Panc1 (cell line): ENCODE results near the gene MRPL38. TPM values are rescaled to one million over a fixed set of nuclear protein-coding genes. Genes with fewer than 3 reads are reported as not detected.
A peak's percentile ranks its signal among the peaks of the same experiment; 100 is the strongest.

Source experiments
- ATAC-seq: fragments of 200-7000 bp; cut with Tn5 transposase; 2 replicates; pipeline ENCODE4 v1.9.1; 2020; ENCODE audit warnings: mild to moderate bottlenecking, moderate library complexity
- BruUV-seq: library from RNA; stranded (reverse); fragments of 400-500 nt; replicated peaks from 2 replicates; lab custom pipeline; 2021; lab: Mats Ljungman, UMichigan
- CTCF ChIA-PET: fragments of 300-600 bp; sonication (Branson Sonifier 250); formaldehyde crosslinking; loops from one replicate; lab custom pipeline; 2022; ENCODE audit warnings: antibody characterized with exemption; lab: Charles Lee
- POLR2A ChIA-PET: fragments of 300-600 bp; sonication (Branson Sonifier 250); formaldehyde crosslinking; loops from one replicate; lab custom pipeline; 2022; ENCODE audit warnings: antibody characterized with exemption; lab: Charles Lee
- DNase-seq: peaks from one replicate; pipeline ENCODE4 v3.0.0-alpha.2; 2010; ENCODE audit warnings: low read depth, low spot score
- H3K27ac ChIP-seq: 2 replicates; pipeline ENCODE4 v1.5.1; 2011; ENCODE audit warnings: mild to moderate bottlenecking, low read length, inconsistent platforms
- H3K27me3 ChIP-seq: fragments of 200-500 bp; sonication (Bioruptor generic); 2 replicates; pipeline ENCODE4 v1.6.0; 2014; ENCODE audit warnings: low read length, inconsistent platforms; ENCODE audit not compliant: control insufficient read depth, insufficient read depth
- H3K36me3 ChIP-seq: fragments of 200-500 bp; sonication (Bioruptor generic); 2 replicates; pipeline ENCODE4 v1.5.1; 2014; ENCODE audit warnings: inconsistent platforms, mild to moderate bottlenecking, low read length, moderate library complexity; ENCODE audit not compliant: control insufficient read depth, insufficient read depth
- H3K4me1 ChIP-seq: 2 replicates; pipeline ENCODE4 v1.5.1; 2011; ENCODE audit warnings: inconsistent platforms, mild to moderate bottlenecking, low read length, moderate library complexity; ENCODE audit not compliant: control insufficient read depth, insufficient read depth
- H3K4me3 ChIP-seq, 2 experiments: 2 replicates each; pipeline ENCODE4 v1.5.1; 2011 to 2012; ENCODE audit warnings: low read depth in 2 of 2, low read length in 2 of 2, mild to moderate bottlenecking in 2 of 2, inconsistent platforms in 1 of 2, moderate library complexity in 1 of 2
- H3K9me3 ChIP-seq: fragments of 200-500 bp; sonication (Bioruptor generic); 2 replicates; pipeline ENCODE4 v1.5.1; 2014; ENCODE audit warnings: low read depth, mild to moderate bottlenecking, inconsistent platforms, low read length, moderate library complexity; ENCODE audit not compliant: control insufficient read depth, insufficient read depth
- POLR2AphosphoS5 ChIP-seq: IDR thresholded peaks from 2 replicates; pipeline ENCODE4 v1.6.1; 2012; ENCODE audit warnings: mild to moderate bottlenecking, low read depth, low read length, moderate library complexity
- SIN3A ChIP-seq: IDR thresholded peaks from 2 replicates; pipeline ENCODE4 v1.6.1; 2012; ENCODE audit warnings: low read depth, mild to moderate bottlenecking, low read length, moderate library complexity, borderline replicate concordance; ENCODE audit not compliant: insufficient read depth
- TCF7L2 ChIP-seq: IDR thresholded peaks from 2 replicates; pipeline ENCODE4 v1.6.1; 2011; ENCODE audit warnings: mild to moderate bottlenecking, low read depth, low read length, inconsistent platforms
- in situ Hi-C: cut with HindIII; loops from 2 replicates; pipeline ENCODE4 v1.10.0; 2016; ENCODE audit warnings: low sequenced_read_pairs, low pct_unique_long_range_greater_than_20kb
- intact Hi-C: fragments of 100-400 bp; cut with micrococcal nuclease; formaldehyde crosslinking; loops from one replicate; pipeline ENCODE4 v1.10.0; 2022; ENCODE audit not compliant: unreplicated experiment
- total RNA-seq: library from RNA; stranded (reverse); gene quantifications from one replicate; pipeline ENCODE4 v1.2.1, GENCODE V29; 2021; ENCODE audit not compliant: unreplicated experiment
- TF ChIP-seq, protein P1 (sequence below): fragments of 450-650 bp; IDR thresholded peaks from 2 replicates; pipeline ENCODE4 v1.5.1; 2017; ENCODE audit warnings: mild to moderate bottlenecking
- TF ChIP-seq, protein P2 (sequence below), 2 experiments: IDR thresholded peaks; 2 replicates each; pipeline ENCODE4 v1.6.1; 2011 to 2012; ENCODE audit warnings: low read depth in 2 of 2, control low read depth in 1 of 2, low read length in 1 of 2, mild to moderate bottlenecking in 1 of 2, moderate library complexity in 1 of 2; ENCODE audit not compliant: insufficient read depth in 1 of 2

MRPL38 gene
- total RNA-seq, 1 experiment from 2014 or later = 165 TPM

DNA sequence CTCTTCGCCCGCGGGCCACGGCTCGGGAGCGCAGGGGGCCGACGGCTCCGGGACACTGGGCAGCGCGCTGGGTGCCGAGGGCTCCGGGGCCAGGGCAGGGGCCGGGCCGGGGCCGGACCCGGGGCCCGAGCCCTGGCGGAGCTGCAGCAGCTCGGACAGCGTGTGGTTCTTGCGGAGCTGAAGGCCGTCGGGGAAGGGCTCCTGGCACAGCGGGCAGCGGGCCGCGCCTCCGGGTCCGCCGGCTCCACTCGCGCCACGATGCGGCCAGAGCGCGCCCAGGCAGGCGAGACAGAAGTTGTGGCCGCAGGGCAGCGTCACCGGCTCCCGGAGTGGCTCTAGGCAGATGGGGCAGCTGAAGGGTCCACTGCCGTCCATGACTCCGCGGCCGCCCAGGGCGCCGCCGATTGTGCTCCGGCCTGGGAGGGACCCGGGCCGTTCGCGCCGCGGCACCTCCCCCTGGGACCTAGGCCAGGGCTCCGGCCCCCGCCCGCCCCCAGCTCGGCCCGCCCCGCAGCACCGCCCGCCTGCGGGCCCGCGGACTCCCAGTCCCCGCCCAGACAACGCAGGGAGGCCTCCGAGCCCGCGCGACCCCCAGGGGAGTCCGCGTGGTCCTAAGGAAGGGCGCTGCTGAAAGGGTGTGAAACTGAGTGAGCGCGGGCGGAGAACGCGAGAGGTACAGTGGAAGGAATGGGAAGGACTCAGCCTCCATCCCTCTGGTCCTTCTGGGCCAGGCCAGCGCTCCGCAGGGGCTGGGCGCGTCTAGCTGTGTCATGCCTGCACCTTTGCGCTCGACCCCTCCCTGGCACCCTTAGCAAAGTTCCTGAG is 26.3 kb downstream of the MRPL38 start, which contains the start of gene TRIM47:
Gene TRIM47, minus strand, starts transcription at position 408 of the 825 bp plus-strand sequence. Its CDS starts 33 bp downstream, at position 375.
- ChIA-PET CTCF (interaction anchor here (0.6 to 1.1 kb wide), 7 partner anchors 17 to 247 kb away, joined by 3 to 7 read pairs (median 4); no protein-coding TSS in a partner anchor), POLR2A (interaction anchor here (0.5 to 1.1 kb wide), 6 partner anchors 12 to 302 kb away, joined by 3 to 16 read pairs (median 4); no protein-coding TSS in a partner anchor)
- DNase-seq = no peak
- peak within 1 kb of the TSS; percentile 88 for H3K27ac ChIP-seq
- H3K36me3 ChIP-seq = no peaks in the 10 kb centered on the region; the same call in 1 of the 2 replicates
- in situ Hi-C loops = no loop called here
- intact Hi-C loops = no loop called here
- ATAC-seq = peak; percentile 78
- peak within 1 kb of the TSS; percentile 76 to 82 for H3K4me3 ChIP-seq
- BruUV-seq = TSS peak; percentile 76
- H3K9me3 ChIP-seq = no peaks in the 10 kb centered on the region
- TF ChIP-seq SIN3A (peak; percentile 83), POLR2AphosphoS5 (peak; percentile 80), TCF7L2 (no peak)
- TF ChIP-seq, protein P1, sequence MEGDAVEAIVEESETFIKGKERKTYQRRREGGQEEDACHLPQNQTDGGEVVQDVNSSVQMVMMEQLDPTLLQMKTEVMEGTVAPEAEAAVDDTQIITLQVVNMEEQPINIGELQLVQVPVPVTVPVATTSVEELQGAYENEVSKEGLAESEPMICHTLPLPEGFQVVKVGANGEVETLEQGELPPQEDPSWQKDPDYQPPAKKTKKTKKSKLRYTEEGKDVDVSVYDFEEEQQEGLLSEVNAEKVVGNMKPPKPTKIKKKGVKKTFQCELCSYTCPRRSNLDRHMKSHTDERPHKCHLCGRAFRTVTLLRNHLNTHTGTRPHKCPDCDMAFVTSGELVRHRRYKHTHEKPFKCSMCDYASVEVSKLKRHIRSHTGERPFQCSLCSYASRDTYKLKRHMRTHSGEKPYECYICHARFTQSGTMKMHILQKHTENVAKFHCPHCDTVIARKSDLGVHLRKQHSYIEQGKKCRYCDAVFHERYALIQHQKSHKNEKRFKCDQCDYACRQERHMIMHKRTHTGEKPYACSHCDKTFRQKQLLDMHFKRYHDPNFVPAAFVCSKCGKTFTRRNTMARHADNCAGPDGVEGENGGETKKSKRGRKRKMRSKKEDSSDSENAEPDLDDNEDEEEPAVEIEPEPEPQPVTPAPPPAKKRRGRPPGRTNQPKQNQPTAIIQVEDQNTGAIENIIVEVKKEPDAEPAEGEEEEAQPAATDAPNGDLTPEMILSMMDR = no peak
- TF ChIP-seq, protein P2, sequence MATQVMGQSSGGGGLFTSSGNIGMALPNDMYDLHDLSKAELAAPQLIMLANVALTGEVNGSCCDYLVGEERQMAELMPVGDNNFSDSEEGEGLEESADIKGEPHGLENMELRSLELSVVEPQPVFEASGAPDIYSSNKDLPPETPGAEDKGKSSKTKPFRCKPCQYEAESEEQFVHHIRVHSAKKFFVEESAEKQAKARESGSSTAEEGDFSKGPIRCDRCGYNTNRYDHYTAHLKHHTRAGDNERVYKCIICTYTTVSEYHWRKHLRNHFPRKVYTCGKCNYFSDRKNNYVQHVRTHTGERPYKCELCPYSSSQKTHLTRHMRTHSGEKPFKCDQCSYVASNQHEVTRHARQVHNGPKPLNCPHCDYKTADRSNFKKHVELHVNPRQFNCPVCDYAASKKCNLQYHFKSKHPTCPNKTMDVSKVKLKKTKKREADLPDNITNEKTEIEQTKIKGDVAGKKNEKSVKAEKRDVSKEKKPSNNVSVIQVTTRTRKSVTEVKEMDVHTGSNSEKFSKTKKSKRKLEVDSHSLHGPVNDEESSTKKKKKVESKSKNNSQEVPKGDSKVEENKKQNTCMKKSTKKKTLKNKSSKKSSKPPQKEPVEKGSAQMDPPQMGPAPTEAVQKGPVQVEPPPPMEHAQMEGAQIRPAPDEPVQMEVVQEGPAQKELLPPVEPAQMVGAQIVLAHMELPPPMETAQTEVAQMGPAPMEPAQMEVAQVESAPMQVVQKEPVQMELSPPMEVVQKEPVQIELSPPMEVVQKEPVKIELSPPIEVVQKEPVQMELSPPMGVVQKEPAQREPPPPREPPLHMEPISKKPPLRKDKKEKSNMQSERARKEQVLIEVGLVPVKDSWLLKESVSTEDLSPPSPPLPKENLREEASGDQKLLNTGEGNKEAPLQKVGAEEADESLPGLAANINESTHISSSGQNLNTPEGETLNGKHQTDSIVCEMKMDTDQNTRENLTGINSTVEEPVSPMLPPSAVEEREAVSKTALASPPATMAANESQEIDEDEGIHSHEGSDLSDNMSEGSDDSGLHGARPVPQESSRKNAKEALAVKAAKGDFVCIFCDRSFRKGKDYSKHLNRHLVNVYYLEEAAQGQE (IDR thresholded peaks at IDR 0.05; ENCODE audit: insufficient read depth in 1 of 2, low read depth in 2 of 2, low read length in 1 of 2) = no peak
- H3K4me1 ChIP-seq = peaks cover 22% of the 10 kb centered on the region
- H3K27me3 ChIP-seq = no peaks in the 10 kb centered on the region

GRCh38 chr17:75877752-75878173 is 26.9 kb downstream of the MRPL38 start:
- no TSS peak for BruUV-seq
- ChIA-PET CTCF (interaction anchor here (0.5 to 1.1 kb wide), 5 partner anchors 9 to 103 kb away, joined by 3 to 7 read pairs (median 4); no protein-coding TSS in a partner anchor), POLR2A (interaction anchor here (0.6 to 2.8 kb wide), 4 partner anchors 12 to 101 kb away, joined by 3 to 16 read pairs (median 6); a partner anchor contains a TSS)
- H3K27me3 ChIP-seq = no peaks in the 10 kb centered on the region
- peaks cover 28% of the 10 kb centered on the region for H3K4me1 ChIP-seq
- no peaks in the 10 kb centered on the region for H3K9me3 ChIP-seq
- peak; percentile 70 for ATAC-seq
- no peaks in the 10 kb centered on the region; the same call in 1 of the 2 replicates for H3K36me3 ChIP-seq
- in situ Hi-C loops = no loop called here
- H3K27ac ChIP-seq = peak overlapping the region; percentile 88
- intact Hi-C loops = no loop called here
- no peak for TF ChIP-seq POLR2AphosphoS5
- no peak for TF ChIP-seq TCF7L2
- no peak for TF ChIP-seq SIN3A
- TF ChIP-seq, protein P1 = no peak; the same call in 1 of the 2 replicates
- TF ChIP-seq, protein P2 (IDR thresholded peaks at IDR 0.05; ENCODE audit: insufficient read depth in 1 of 2, low read depth in 2 of 2, low read length in 1 of 2) = no peak
- no peak for DNase-seq
- H3K4me3 ChIP-seq = peak overlapping the region; percentile 76 to 82
